Smooth muscle cell (in vitro differentiated cells): ENCODE measurements around the gene TERT. TPM values are rescaled to one million over a fixed set of nuclear protein-coding genes. Genes with fewer than 3 reads are reported as not detected.
"Not testable (repeated sequence)": the region's sequence is repeated elsewhere in the genome, so short reads cannot be mapped to it uniquely, and the experiment has no call there.

Experiments
- DNase-seq: peaks from one replicate; lab custom pipeline; 2025; ENCODE audit not compliant: unreplicated experiment; lab: John Stamatoyannopoulos, UW
- H2AFZ ChIP-seq: fragments of 200-600 bp; sonication (generic); 2 replicates; pipeline ENCODE4 v1.6.0; 2016; ENCODE audit warnings: antibody characterized with exemption, low read depth, mild to moderate bottlenecking
- H3F3A ChIP-seq: fragments of 200-600 bp; sonication (generic); 2 replicates; pipeline ENCODE4 v1.6.0; 2017; ENCODE audit warnings: antibody characterized with exemption, low read depth
- H3K27ac ChIP-seq: fragments of 200-600 bp; sonication (generic); 2 replicates; pipeline ENCODE4 v1.5.1; 2016; ENCODE audit warnings: low read depth, mild to moderate bottlenecking
- H3K27me3 ChIP-seq: fragments of 200-600 bp; sonication (generic); 2 replicates; pipeline ENCODE4 v1.6.1; 2016; ENCODE audit warnings: low read depth, mild to moderate bottlenecking
- H3K36me3 ChIP-seq: fragments of 200-600 bp; sonication (generic); 2 replicates; pipeline ENCODE4 v1.5.1; 2016; ENCODE audit warnings: low read depth
- H3K4me1 ChIP-seq: fragments of 200-600 bp; sonication (generic); 2 replicates; pipeline ENCODE4 v1.5.1; 2016; ENCODE audit warnings: low read depth
- H3K4me2 ChIP-seq: fragments of 200-600 bp; sonication (generic); 2 replicates; pipeline ENCODE4 v1.6.0; 2016; ENCODE audit warnings: mild to moderate bottlenecking
- H3K4me3 ChIP-seq: fragments of 200-600 bp; sonication (generic); 2 replicates; pipeline ENCODE4 v1.5.1; 2016; ENCODE audit warnings: mild to moderate bottlenecking
- H3K79me2 ChIP-seq: fragments of 200-600 bp; sonication (generic); 2 replicates; pipeline ENCODE4 v1.6.0; 2016; ENCODE audit warnings: low read depth, mild to moderate bottlenecking
- H3K9ac ChIP-seq: fragments of 200-600 bp; sonication (generic); 2 replicates; pipeline ENCODE4 v1.6.0; 2016; ENCODE audit warnings: low read depth
- H3K9me3 ChIP-seq: fragments of 200-600 bp; sonication (generic); replicated peaks from 2 replicates; pipeline ENCODE4 v1.5.1; 2016; ENCODE audit warnings: low read depth
- H4K20me1 ChIP-seq: fragments of 200-600 bp; sonication (generic); 2 replicates; pipeline ENCODE4 v1.6.0; 2016; ENCODE audit warnings: low read depth
- WGBS: methylation state at CpG from one replicate; pipeline ENCODE4 v1.1.7; 2016; ENCODE audit warnings: low lambda C conversion rate; 5-methylcytosine and 5-hydroxymethylcytosine counted together
- polyA plus RNA-seq: library from polyadenylated mRNA; unstranded; fragments of >200 nt; fragmentation: Nextera tagmentation; extraction: Ambion mirVana; gene quantifications from 2 replicates; pipeline ENCODE4 v1.2.1, GENCODE V29; 2016
- total RNA-seq: library from RNA; depleted of rRNA; stranded (reverse); fragments of >200 nt; gene quantifications from 2 replicates; pipeline ENCODE4 v1.2.3, GENCODE V29; 2014
- TF ChIP-seq, protein P1 (sequence below): fragments of 200-600 bp; sonication (generic); IDR thresholded peaks from 2 replicates; pipeline ENCODE4 v1.5.1; 2017; ENCODE audit warnings: borderline replicate concordance, mild to moderate bottlenecking, antibody characterized with exemption; ENCODE audit not compliant: insufficient read depth, poor library complexity, severe bottlenecking

The TERT gene
- total and polyA plus RNA-seq, 2 experiments from 2014 or later = not detected

GRCh38 chr5:1329111-1329579, 34.3 kb upstream of the TERT start:
- H3K79me2 ChIP-seq = no peaks in the 10 kb centered on the region
- WGBS = 98% methylated on average over 9 of the region's 9 CpGs
- H3K27ac ChIP-seq = peak overlapping the region; percentile 90
- H3K36me3 ChIP-seq = peaks cover 6% of the 10 kb centered on the region
- no peaks in the 10 kb centered on the region for H3K27me3 ChIP-seq
- no peaks in the 10 kb centered on the region for H4K20me1 ChIP-seq
- H3F3A ChIP-seq = peaks cover 21% of the 10 kb centered on the region
- H3K4me2 ChIP-seq = no peak overlapping the region
- no peak for DNase-seq
- no peak overlapping the region for H3K9ac ChIP-seq
- no peaks in the 10 kb centered on the region for H3K9me3 ChIP-seq
- H3K4me1 ChIP-seq = no peaks in the 10 kb centered on the region
- H2AFZ ChIP-seq = no peak overlapping the region
- H3K4me3 ChIP-seq = no peak overlapping the region
- TF ChIP-seq, protein P1, sequence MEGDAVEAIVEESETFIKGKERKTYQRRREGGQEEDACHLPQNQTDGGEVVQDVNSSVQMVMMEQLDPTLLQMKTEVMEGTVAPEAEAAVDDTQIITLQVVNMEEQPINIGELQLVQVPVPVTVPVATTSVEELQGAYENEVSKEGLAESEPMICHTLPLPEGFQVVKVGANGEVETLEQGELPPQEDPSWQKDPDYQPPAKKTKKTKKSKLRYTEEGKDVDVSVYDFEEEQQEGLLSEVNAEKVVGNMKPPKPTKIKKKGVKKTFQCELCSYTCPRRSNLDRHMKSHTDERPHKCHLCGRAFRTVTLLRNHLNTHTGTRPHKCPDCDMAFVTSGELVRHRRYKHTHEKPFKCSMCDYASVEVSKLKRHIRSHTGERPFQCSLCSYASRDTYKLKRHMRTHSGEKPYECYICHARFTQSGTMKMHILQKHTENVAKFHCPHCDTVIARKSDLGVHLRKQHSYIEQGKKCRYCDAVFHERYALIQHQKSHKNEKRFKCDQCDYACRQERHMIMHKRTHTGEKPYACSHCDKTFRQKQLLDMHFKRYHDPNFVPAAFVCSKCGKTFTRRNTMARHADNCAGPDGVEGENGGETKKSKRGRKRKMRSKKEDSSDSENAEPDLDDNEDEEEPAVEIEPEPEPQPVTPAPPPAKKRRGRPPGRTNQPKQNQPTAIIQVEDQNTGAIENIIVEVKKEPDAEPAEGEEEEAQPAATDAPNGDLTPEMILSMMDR = no peak

- H3K36me3 ChIP-seq, DNase-seq, H3K4me1 ChIP-seq, H4K20me1 ChIP-seq, H3K4me3 ChIP-seq, H3K4me2 ChIP-seq, H3K79me2 ChIP-seq, H3K27me3 ChIP-seq, H3K9me3 ChIP-seq, H2AFZ ChIP-seq: not testable (repeated sequence)
- peaks cover 21% of the 10 kb centered on the region for H3F3A ChIP-seq
- WGBS = 85% methylated on average over 7 of the region's 7 CpGs
- H3K27ac ChIP-seq = peak overlapping the region; percentile 90
- peak overlapping the region; percentile 62 for H3K9ac ChIP-seq
Observed at GRCh38 chr5:1328237-1329110, 33.6 kb upstream of the TERT start.

DNA sequence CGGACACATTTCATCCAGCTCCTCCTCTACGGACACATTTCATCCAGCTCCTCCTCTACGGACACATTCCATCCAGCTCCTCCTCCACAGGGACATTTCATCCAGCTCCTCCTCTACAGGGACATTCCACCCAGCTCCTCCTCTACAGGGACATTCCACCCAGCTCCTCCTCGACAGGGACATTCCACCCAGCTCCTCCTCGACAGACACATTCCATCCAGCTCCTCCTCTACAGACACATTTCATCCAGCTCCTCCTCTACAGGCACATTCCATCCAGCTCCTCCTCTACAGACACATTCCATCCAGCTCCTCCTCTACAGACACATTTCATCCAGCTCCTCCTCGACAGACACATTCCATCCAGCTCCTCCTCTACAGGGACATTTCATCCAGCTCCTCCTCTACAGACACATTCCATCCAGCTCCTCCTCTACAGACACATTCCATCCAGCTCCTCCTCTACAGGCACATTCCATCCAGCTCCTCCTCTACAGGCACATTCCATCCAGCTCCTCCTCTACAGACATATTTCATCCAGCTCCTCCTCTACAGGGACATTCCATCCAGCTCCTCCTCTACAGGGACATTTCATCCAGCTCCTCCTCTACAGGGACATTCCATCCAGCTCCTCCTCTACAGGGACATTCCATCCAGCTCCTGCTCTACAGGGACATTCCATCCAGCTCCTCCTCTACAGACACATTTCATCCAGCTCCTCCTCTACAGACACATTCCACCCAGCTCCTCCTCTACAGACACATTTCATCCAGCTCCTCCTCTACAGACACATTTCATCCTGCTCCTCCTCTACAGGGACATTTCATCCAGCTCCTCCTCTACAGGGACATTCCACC, 32.3 kb upstream of the TERT start:
- Histone ChIP-seq H3F3A (peaks cover 21% of the 10 kb centered on the region), H3K27ac (peak overlapping the region; percentile 95), H3K9ac (peak overlapping the region; percentile 56)
- H3K4me3 ChIP-seq, H3K9me3 ChIP-seq, H3K4me2 ChIP-seq, H3K4me1 ChIP-seq, H3K27me3 ChIP-seq, H2AFZ ChIP-seq, H3K79me2 ChIP-seq, H4K20me1 ChIP-seq, H3K36me3 ChIP-seq, DNase-seq: not testable (repeated sequence)
- 70% methylated on average over 6 of the region's 6 CpGs for WGBS

- H3K4me1 ChIP-seq, H2AFZ ChIP-seq, H3K4me3 ChIP-seq, H3K36me3 ChIP-seq, H3K9me3 ChIP-seq, H3K4me2 ChIP-seq, H3K27me3 ChIP-seq, H4K20me1 ChIP-seq, H3K9ac ChIP-seq, DNase-seq, H3K79me2 ChIP-seq: not testable (repeated sequence)
- Histone ChIP-seq H3K27ac (peak overlapping the region; percentile 95), H3F3A (peaks cover 21% of the 10 kb centered on the region)
- WGBS = 88% methylated on average over 5 of the region's 5 CpGs
Observed at GRCh38 chr5:1326532-1326875, 31.6 kb upstream of the TERT start.
